Islet of Langerhans (tissue), 1 donor: ENCODE data around the gene MON2.
A peak's percentile ranks its signal among the peaks of the same experiment; 100 is the strongest.

ENCODE experiments used
- FAIRE-seq: peaks from one replicate; lab custom pipeline; 2011; peaks lifted over from hg19 to GRCh38; lab: Jason Lieb, UNC

The MON2 gene

GRCh38 chr12:62618930-62619329, 152.3 kb downstream of the MON2 start:
- no peak for FAIRE-seq

- FAIRE-seq = no peak
These were observed 154.5 kb downstream of the MON2 start for GRCh38 chr12:62621101-62621638.

DNA sequence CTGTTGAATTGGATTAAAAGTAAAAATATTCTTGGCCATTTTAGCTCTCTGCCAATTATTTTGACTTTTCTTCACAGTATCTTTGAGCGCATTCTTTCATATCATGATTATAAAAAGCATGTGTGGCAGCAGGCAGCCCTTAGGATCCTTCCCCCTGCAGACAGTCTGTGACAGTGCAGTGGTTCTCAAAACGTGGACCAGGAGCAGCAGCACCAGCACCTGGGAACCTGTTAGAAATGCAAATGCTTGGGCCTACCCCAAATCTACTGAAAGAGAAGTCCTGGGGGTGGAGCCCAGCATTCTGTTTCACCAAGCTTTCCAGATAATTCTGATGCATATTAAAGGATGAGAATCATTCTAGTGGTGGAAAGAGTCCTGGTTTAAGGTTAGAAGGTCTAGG, 155.6 kb downstream of the MON2 start:
- FAIRE-seq = no peak

- no peak for FAIRE-seq
These were observed 158.6 kb downstream of the MON2 start for GRCh38 chr12:62625228-62625627.

DNA sequence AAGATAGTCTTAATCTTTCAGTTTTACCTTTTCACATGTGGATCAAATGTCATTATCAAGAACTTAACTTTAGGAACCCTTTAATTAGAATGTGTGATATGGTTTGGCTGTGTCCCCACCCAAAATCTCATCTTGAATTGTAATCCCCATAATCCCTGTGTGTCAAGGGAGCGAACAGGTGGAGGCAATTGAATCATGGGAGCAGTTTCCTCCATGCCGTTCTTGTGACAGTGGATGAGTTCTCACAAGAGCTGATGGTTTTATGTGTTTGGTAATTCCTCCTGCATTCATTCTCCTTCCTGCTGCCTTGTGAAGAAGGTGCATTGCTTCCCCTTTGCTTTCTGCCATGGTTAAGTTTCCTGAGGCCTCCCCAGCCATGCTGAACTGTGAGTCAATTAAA, 160.6 kb downstream of the MON2 start:
- FAIRE-seq = no peak

DNA sequence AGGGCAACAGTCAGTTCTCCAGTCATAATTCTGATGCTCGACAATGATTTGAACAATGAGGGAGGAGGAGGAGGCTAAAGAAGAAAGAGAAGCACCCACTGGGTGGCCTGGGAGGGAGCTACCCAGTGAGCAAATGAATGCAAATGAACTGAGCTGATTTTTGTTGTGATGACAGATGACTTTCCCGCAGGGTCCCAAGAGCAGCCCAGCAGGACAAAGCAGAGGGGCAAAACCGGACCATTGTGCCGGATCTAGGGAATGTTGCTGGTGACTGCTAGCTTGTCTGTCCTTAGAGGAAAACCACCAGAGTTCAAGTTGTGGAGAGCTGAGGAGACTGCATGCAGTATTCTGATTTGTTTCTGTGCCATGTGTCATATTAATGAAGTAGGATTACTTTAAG, 162.8 kb downstream of the MON2 start:
- no peak for FAIRE-seq

GRCh38 chr12:62629971-62630739, 163.5 kb downstream of the MON2 start:
- peak; percentile 45 for FAIRE-seq

GRCh38 chr12:62631471-62632410, 165.1 kb downstream of the MON2 start:
- no peak for FAIRE-seq

DNA sequence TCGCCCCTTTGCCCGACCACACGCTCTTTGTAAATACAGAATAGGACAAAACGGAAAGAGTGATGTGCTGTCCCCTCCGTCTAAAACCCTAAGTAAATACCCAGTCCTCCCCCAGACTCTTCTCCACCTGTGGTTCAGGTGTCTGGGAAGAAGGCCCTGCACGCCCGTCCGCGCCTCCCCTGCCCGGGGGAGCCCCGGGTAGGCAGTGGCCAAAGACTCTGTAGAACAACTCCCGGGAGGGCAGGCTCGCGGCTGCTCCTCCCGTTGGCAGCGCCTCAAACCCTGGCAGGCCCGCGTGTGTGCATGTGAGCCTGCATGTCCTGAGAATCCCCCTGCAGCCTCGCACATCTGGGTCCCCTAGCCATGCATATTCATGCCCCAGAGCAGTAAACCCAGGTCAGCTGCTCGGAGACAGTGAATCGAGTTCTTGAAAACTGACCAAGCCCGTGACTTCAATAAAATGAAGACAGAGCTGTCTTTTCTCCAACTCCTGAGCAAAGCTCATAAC, 165.8 kb downstream of the MON2 start:
- FAIRE-seq = no peak

- no peak for FAIRE-seq
These were observed 169.0 kb downstream of the MON2 start for GRCh38 chr12:62635649-62636048.

- FAIRE-seq = no peak
These were observed 171.1 kb downstream of the MON2 start for GRCh38 chr12:62637679-62638078.

- FAIRE-seq = no peak
These were observed 174.4 kb downstream of the MON2 start for GRCh38 chr12:62640910-62641448.

DNA sequence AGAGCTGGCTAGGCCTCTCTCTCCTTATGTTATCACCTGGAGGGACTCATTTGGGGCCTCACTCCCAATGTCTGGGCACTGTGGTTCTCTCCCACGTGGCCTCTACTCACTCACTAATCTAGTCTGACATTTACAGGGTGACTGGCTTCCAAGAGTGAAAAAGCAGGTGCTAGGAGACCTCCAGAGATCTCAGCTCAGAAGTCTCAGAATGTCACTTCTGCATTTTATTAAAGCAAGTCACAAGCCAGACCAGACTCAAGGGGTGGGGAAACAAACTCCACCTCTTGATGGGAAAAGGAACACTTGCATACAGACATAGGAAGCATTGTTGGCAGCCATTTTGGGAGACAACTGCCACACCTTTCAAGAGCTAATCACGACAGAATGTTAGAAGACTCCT, 175.9 kb downstream of the MON2 start:
- FAIRE-seq = no peak

DNA sequence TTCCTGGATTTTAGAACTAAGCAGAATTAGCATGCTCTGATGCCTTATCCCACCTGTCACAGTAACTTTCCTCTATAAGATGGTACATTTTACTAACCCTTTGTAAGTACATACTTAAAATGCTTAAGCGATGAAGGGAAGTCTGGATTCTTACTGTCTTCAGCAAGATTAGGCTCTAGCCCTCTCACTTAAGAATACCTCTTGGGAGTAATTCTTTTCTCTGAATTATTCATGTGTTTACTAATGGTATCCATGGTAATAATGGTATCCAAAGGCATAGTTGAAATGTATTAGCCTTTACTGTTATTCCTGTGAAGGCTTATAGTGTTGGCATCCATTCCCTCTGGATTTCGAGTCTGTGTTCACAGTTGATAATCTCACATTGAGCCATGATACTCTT, 176.9 kb downstream of the MON2 start:
- no peak for FAIRE-seq

DNA sequence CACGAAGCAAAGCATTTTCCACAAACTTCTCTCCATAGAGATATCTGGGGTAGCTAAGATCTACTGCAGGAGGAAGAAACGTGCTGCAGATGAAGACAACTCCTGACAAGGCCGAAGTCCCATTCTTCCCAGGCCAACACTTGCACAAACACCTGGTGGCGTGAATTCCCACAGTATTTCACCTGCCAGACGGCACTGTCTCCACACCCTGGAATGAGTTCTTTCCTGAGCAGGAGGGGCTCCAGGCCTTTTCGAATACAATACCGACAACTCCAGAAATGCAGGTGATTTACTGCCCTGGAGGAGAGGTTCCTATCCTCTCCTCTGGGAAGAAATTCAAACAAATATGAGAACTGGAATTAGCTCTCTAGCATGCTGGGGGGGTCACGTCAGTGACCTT, 179.9 kb downstream of the MON2 start:
- no peak for FAIRE-seq

- FAIRE-seq = no peak
These were observed 181.0 kb downstream of the MON2 start for GRCh38 chr12:62647586-62647985.

DNA sequence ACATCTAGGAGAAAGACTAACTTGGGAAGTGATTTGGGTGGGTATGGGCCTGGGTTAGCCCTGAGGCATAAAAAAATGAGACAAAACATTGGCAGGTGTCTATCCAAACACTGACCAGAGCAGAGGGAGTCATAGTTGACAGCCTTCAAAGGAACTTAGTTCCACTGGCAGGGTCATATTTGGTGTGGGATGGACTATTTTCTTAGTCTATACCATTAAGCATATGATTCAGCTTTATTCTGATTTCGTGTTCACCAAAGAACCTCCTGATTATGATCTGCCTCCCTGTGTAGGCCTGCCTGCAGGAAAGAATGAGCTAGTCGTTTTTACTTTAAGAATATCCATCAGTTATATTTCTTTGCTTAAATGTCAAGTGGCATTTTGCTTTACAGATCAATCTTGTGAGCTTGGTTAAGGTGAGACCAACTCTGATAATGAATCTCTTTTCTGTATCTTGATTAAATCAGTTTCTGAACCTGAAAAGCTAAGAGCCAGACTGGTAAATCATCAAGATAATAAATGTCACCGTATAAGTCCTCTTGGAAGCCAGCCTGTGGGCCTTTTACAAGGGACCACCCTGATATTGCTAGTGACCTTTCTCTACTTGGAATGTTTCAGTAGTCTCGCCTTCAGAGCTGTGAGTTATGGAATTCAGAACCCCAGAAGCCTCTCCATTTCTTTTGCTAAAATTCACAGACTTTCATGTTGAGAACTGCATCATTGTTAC, 182.9 kb downstream of the MON2 start:
- FAIRE-seq = no peak
